Smooth muscle cell (in vitro differentiated cells): Measurements from ENCODE around the gene RICTOR. TPM values are rescaled to one million over a fixed set of nuclear protein-coding genes. Genes with fewer than 3 reads are reported as not detected.

Experiments used
- DNase-seq: peaks from one replicate; lab custom pipeline; 2025; ENCODE audit not compliant: unreplicated experiment; lab: John Stamatoyannopoulos, UW
- H2AFZ ChIP-seq: fragments of 200-600 bp; sonication (generic); 2 replicates; pipeline ENCODE4 v1.6.0; 2016; ENCODE audit warnings: antibody characterized with exemption, low read depth, mild to moderate bottlenecking
- H3F3A ChIP-seq: fragments of 200-600 bp; sonication (generic); 2 replicates; pipeline ENCODE4 v1.6.0; 2017; ENCODE audit warnings: antibody characterized with exemption, low read depth
- H3K27ac ChIP-seq: fragments of 200-600 bp; sonication (generic); 2 replicates; pipeline ENCODE4 v1.5.1; 2016; ENCODE audit warnings: low read depth, mild to moderate bottlenecking
- H3K27me3 ChIP-seq: fragments of 200-600 bp; sonication (generic); 2 replicates; pipeline ENCODE4 v1.6.1; 2016; ENCODE audit warnings: low read depth, mild to moderate bottlenecking
- H3K36me3 ChIP-seq: fragments of 200-600 bp; sonication (generic); 2 replicates; pipeline ENCODE4 v1.5.1; 2016; ENCODE audit warnings: low read depth
- H3K4me1 ChIP-seq: fragments of 200-600 bp; sonication (generic); 2 replicates; pipeline ENCODE4 v1.5.1; 2016; ENCODE audit warnings: low read depth
- H3K4me2 ChIP-seq: fragments of 200-600 bp; sonication (generic); 2 replicates; pipeline ENCODE4 v1.6.0; 2016; ENCODE audit warnings: mild to moderate bottlenecking
- H3K4me3 ChIP-seq: fragments of 200-600 bp; sonication (generic); 2 replicates; pipeline ENCODE4 v1.5.1; 2016; ENCODE audit warnings: mild to moderate bottlenecking
- H3K79me2 ChIP-seq: fragments of 200-600 bp; sonication (generic); 2 replicates; pipeline ENCODE4 v1.6.0; 2016; ENCODE audit warnings: low read depth, mild to moderate bottlenecking
- H3K9ac ChIP-seq: fragments of 200-600 bp; sonication (generic); 2 replicates; pipeline ENCODE4 v1.6.0; 2016; ENCODE audit warnings: low read depth
- H3K9me3 ChIP-seq: fragments of 200-600 bp; sonication (generic); replicated peaks from 2 replicates; pipeline ENCODE4 v1.5.1; 2016; ENCODE audit warnings: low read depth
- H4K20me1 ChIP-seq: fragments of 200-600 bp; sonication (generic); 2 replicates; pipeline ENCODE4 v1.6.0; 2016; ENCODE audit warnings: low read depth
- WGBS: methylation state at CpG from one replicate; pipeline ENCODE4 v1.1.7; 2016; ENCODE audit warnings: low lambda C conversion rate; 5-methylcytosine and 5-hydroxymethylcytosine counted together
- polyA plus RNA-seq: library from polyadenylated mRNA; unstranded; fragments of >200 nt; fragmentation: Nextera tagmentation; extraction: Ambion mirVana; gene quantifications from 2 replicates; pipeline ENCODE4 v1.2.1, GENCODE V29; 2016
- total RNA-seq: library from RNA; depleted of rRNA; stranded (reverse); fragments of >200 nt; gene quantifications from 2 replicates; pipeline ENCODE4 v1.2.3, GENCODE V29; 2014
- TF ChIP-seq, protein P1 (sequence below): fragments of 200-600 bp; sonication (generic); IDR thresholded peaks from 2 replicates; pipeline ENCODE4 v1.5.1; 2017; ENCODE audit warnings: borderline replicate concordance, mild to moderate bottlenecking, antibody characterized with exemption; ENCODE audit not compliant: insufficient read depth, poor library complexity, severe bottlenecking

RICTOR gene
- total and polyA plus RNA-seq, 2 experiments from 2014 or later = 3.6 to 30.2 TPM

DNA sequence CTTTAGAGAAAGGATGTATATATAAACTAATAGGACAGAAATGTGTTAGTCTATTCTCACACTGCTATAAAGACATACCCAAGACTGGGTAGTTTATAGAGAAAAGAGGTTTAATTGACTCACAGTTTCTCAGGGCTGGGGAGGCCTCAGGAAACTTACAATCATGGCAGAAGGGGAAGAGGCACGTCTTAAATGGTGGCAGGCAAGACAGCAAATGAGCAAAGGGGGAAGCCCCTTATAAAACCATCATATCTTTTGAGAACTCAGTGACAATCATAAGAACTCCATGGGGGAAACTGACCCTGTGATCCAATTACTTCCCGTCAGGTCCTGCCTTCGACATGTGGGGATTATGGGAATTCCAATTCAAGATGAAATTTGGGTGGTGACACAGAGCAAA, 8.8 kb upstream of the RICTOR start:
- no peaks in the 10 kb centered on the region for H3K9me3 ChIP-seq
- H3F3A ChIP-seq = no peaks in the 10 kb centered on the region
- H3K4me1 ChIP-seq = no peaks in the 10 kb centered on the region
- H3K36me3 ChIP-seq = no peaks in the 10 kb centered on the region
- TF ChIP-seq, protein P1, sequence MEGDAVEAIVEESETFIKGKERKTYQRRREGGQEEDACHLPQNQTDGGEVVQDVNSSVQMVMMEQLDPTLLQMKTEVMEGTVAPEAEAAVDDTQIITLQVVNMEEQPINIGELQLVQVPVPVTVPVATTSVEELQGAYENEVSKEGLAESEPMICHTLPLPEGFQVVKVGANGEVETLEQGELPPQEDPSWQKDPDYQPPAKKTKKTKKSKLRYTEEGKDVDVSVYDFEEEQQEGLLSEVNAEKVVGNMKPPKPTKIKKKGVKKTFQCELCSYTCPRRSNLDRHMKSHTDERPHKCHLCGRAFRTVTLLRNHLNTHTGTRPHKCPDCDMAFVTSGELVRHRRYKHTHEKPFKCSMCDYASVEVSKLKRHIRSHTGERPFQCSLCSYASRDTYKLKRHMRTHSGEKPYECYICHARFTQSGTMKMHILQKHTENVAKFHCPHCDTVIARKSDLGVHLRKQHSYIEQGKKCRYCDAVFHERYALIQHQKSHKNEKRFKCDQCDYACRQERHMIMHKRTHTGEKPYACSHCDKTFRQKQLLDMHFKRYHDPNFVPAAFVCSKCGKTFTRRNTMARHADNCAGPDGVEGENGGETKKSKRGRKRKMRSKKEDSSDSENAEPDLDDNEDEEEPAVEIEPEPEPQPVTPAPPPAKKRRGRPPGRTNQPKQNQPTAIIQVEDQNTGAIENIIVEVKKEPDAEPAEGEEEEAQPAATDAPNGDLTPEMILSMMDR = no peak
- no peaks in the 10 kb centered on the region for H4K20me1 ChIP-seq
- H3K27me3 ChIP-seq = no peaks in the 10 kb centered on the region
- no peak overlapping the region for H3K9ac ChIP-seq
- 86% methylated on average over 3 of the region's 3 CpGs for WGBS
- H2AFZ ChIP-seq = no peak overlapping the region
- DNase-seq = no peak
- no peak overlapping the region for H3K4me3 ChIP-seq
- H3K79me2 ChIP-seq = no peaks in the 10 kb centered on the region
- H3K27ac ChIP-seq = no peak overlapping the region
- H3K4me2 ChIP-seq = no peak overlapping the region

DNA sequence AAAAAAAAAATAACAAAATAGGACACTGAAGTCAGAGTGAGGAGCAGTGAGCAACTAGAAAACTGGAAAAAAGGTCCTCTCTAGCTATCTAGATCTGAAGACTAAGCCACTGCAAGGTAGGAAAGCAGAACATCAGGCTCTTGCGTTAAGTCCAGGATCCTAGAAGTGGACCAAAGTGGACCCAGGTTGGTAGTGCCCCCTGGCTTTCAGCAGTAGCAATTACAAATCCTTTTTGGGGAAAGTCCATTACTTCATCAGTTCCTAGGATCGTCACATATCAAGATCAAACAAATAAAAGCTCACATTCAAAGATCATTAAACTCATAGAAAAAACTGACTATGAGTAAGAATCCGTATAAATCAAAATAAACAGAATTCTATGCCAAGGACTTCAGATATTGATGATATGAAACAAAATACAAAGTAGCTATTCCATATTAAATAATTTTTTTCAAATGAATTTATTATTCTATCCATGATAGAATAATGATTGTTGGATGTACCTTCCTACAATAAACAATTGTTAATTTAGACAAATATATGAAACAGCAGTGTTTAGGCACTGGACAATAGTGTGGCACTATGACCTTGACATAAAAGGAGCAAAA, 6.5 kb upstream of the RICTOR start:
- no peak for DNase-seq
- no peaks in the 10 kb centered on the region for H3K9me3 ChIP-seq
- no peak overlapping the region for H3K4me3 ChIP-seq
- no peaks in the 10 kb centered on the region for H3K36me3 ChIP-seq
- TF ChIP-seq, protein P1 = peak; percentile 75
- H3K27me3 ChIP-seq = no peaks in the 10 kb centered on the region
- H3K27ac ChIP-seq = no peak overlapping the region
- H3K4me2 ChIP-seq = no peak overlapping the region
- no peaks in the 10 kb centered on the region for H3F3A ChIP-seq
- no peaks in the 10 kb centered on the region for H3K4me1 ChIP-seq
- no peaks in the 10 kb centered on the region for H4K20me1 ChIP-seq
- WGBS = 12% methylated on average over 3 of the region's 3 CpGs
- no peak overlapping the region for H2AFZ ChIP-seq
- H3K9ac ChIP-seq = no peak overlapping the region
- H3K79me2 ChIP-seq = no peaks in the 10 kb centered on the region

DNA sequence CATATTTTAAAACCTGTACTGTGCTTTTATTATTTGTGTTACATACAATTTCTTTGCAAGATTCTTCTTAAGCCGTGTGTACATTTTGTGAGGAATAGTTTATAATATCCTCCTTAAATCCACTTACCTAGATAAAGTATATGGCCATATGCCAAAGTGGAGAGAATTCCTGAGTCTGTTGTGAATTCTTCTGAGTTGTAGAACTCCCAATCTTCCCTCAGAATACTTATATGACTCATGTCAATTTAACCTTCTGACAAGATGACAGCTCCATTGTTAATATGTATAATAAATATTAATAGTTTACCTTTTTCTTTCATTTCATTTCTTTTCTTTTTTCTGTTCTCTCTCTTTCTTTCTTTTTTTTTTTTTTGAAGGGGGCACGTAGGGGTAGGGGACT, 6.0 kb upstream of the RICTOR start:
- H4K20me1 ChIP-seq = no peaks in the 10 kb centered on the region
- no peaks in the 10 kb centered on the region for H3K4me1 ChIP-seq
- no peak overlapping the region for H3K4me3 ChIP-seq
- no peak overlapping the region for H3K4me2 ChIP-seq
- H3K27ac ChIP-seq = no peak overlapping the region
- no peaks in the 10 kb centered on the region for H3K36me3 ChIP-seq
- no peaks in the 10 kb centered on the region for H3K27me3 ChIP-seq
- H2AFZ ChIP-seq = no peak overlapping the region
- TF ChIP-seq, protein P1 = no peak
- 73% methylated on average over 2 of the region's 2 CpGs for WGBS
- H3K9ac ChIP-seq = no peak overlapping the region
- DNase-seq = no peak
- H3K9me3 ChIP-seq = no peaks in the 10 kb centered on the region
- H3F3A ChIP-seq = no peaks in the 10 kb centered on the region
- H3K79me2 ChIP-seq = no peaks in the 10 kb centered on the region

DNA sequence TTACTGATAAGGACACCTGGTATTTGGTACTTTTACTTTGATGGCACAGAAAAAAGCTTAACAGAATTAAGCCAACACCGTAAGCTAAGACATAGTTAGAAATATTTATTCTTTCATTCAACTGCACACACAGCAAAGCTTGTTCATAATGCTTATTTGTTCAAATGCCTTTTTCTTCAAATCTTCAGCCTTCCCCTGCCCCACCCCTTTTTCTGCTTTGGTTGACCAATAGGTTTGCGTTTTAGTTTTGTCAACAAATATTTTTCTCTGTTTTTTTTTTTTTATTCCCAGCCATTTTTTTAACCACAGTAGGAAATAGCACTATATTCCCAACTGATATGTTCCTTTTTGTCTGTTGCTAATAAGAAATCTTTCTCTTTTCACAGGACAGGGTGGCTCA, 4.9 kb upstream of the RICTOR start:
- 86% methylated on average over 2 of the region's 2 CpGs for WGBS
- DNase-seq = no peak

More for the DNA sequence above, 4.9 kb upstream of the RICTOR start:
- Histone ChIP-seq H3K36me3 (no peaks in the 10 kb centered on the region), H2AFZ (no peak overlapping the region), H3K9me3 (no peaks in the 10 kb centered on the region), H3F3A (peaks cover 3% of the 10 kb centered on the region), H3K9ac (no peak overlapping the region), H3K79me2 (no peaks in the 10 kb centered on the region), H3K27me3 (no peaks in the 10 kb centered on the region), H3K27ac (no peak overlapping the region), H4K20me1 (no peaks in the 10 kb centered on the region), H3K4me1 (no peaks in the 10 kb centered on the region), H3K4me3 (no peak overlapping the region), H3K4me2 (no peak overlapping the region)
- TF ChIP-seq, protein P1 = no peak
